Brain microvascular endothelial cell (primary cell): ENCODE measurements around the gene MSX2.
A peak's percentile ranks its signal among the peaks of the same experiment; 100 is the strongest.

Source experiments
- DNase-seq: peaks from one replicate; pipeline ENCODE4 v3.0.0-alpha.2; 2020
- H3K27ac ChIP-seq: fragments of 250-450 bp; sonication (Bioruptor Pico); 2 replicates; pipeline ENCODE4 v1.5.1; 2020; ENCODE audit warnings: mild to moderate bottlenecking, moderate library complexity
- H3K27me3 ChIP-seq: fragments of 250-450 bp; sonication (Bioruptor Pico); replicated peaks from 2 replicates; pipeline ENCODE4 v1.5.1; 2020; ENCODE audit warnings: mild to moderate bottlenecking
- H3K36me3 ChIP-seq: fragments of 250-450 bp; sonication (Bioruptor Pico); replicated peaks from 2 replicates; pipeline ENCODE4 v1.5.1; 2020; ENCODE audit warnings: mild to moderate bottlenecking
- H3K4me3 ChIP-seq: 2 replicates; pipeline ENCODE4 v1.5.1; 2011; ENCODE audit warnings: low read depth, mild to moderate bottlenecking, control low read depth, low read length, moderate library complexity
- in situ Hi-C: cut with HindIII; loops from 2 replicates; pipeline ENCODE4 v1.10.0; 2017; ENCODE audit warnings: low sequenced_read_pairs, low pct_ligation_motif_present
- TF ChIP-seq, protein P1 (sequence below): IDR thresholded peaks from 2 replicates; pipeline ENCODE4 v1.5.1; 2011; ENCODE audit warnings: low read depth, mild to moderate bottlenecking, moderate library complexity, low read length, control low read depth, inconsistent platforms; ENCODE audit errors: missing control alignments

MSX2 gene

DNA sequence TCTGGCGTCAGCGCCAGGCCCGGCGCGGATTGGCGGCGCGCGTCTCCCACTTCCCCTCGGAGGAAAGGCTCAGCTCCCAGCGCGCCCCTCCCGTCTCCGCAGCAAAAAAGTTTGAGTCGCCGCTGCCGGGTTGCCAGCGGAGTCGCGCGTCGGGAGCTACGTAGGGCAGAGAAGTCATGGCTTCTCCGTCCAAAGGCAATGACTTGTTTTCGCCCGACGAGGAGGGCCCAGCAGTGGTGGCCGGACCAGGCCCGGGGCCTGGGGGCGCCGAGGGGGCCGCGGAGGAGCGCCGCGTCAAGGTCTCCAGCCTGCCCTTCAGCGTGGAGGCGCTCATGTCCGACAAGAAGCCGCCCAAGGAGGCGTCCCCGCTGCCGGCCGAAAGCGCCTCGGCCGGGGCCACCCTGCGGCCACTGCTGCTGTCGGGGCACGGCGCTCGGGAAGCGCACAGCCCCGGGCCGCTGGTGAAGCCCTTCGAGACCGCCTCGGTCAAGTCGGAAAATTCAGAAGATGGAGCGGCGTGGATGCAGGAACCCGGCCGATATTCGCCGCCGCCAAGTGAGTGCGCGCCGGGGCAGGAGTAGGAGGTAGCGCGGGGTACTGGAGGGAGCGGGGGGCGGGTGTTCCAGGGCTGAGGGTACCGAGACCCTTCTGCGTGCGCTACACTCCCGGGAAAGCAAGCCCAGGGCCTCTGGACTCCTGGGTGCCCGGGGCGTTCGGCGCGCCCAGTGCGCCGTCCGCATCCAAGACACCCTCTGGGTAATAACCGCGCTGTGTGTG, at the start of gene MSX2:
Gene MSX2, plus strand, starts transcription at position 99 of the 777 bp plus-strand sequence. Its CDS starts 78 bp downstream, at position 177.
- TF ChIP-seq, protein P1, sequence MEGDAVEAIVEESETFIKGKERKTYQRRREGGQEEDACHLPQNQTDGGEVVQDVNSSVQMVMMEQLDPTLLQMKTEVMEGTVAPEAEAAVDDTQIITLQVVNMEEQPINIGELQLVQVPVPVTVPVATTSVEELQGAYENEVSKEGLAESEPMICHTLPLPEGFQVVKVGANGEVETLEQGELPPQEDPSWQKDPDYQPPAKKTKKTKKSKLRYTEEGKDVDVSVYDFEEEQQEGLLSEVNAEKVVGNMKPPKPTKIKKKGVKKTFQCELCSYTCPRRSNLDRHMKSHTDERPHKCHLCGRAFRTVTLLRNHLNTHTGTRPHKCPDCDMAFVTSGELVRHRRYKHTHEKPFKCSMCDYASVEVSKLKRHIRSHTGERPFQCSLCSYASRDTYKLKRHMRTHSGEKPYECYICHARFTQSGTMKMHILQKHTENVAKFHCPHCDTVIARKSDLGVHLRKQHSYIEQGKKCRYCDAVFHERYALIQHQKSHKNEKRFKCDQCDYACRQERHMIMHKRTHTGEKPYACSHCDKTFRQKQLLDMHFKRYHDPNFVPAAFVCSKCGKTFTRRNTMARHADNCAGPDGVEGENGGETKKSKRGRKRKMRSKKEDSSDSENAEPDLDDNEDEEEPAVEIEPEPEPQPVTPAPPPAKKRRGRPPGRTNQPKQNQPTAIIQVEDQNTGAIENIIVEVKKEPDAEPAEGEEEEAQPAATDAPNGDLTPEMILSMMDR: no peak
- Histone ChIP-seq H3K4me3 (peak within 1 kb of the TSS; percentile 52), H3K36me3 (no peaks in the 10 kb centered on the region)

DNA sequence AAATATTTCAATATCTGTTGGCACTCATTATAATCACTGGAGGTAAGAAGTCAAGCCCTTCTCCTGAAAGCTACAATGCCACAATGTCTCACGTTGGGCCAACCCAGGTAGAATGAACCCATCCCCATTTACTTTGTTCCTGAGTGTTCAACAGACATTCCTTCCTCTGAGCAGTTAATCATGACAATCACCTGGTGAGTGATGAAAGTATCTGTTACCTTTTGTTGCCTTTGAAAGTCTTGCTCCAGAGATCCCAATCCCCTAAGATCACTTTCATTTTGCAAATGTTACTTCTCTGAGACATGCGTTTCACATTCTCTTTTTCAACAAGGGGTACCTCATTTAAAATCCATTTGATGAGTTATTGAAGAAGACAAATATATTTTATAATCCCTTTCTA, 49.3 kb upstream of the MSX2 start:
- Histone ChIP-seq H3K36me3 (no peaks in the 10 kb centered on the region), H3K27me3 (no peaks in the 10 kb centered on the region), H3K27ac (no peak overlapping the region), H3K4me3 (no peak overlapping the region)
- no peak for DNase-seq
- TF ChIP-seq, protein P1: no peak
- in situ Hi-C loops: no loop called here

More for the DNA sequence above, at the start of gene MSX2:
- DNase-seq: peak; percentile 77
- no peak within 1 kb of the TSS for H3K27ac ChIP-seq
- H3K27me3 ChIP-seq: peaks cover 28% of the 10 kb centered on the region
- in situ Hi-C loops: no loop called here

DNA sequence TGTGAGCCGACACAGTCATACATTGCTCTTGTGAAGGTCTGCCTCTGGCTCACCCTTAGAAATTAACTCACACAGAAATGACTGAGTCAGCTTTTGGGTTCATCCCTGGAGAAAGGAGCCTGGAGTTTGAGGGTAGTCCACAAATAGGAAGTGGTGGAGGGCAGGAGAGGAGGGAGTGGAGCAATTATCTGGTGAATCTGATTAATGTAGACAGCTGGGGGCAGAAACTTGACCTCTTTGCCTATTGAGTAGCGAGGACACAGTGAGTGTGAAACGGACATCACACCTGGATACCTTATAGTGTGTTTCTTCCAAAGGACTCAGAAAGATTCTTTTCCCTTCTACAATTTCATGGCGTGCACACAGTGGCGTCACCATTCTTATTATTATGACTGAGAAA, 48.5 kb upstream of the MSX2 start:
- Histone ChIP-seq H3K36me3 (no peaks in the 10 kb centered on the region), H3K27ac (no peak overlapping the region), H3K4me3 (no peak overlapping the region), H3K27me3 (no peaks in the 10 kb centered on the region)
- in situ Hi-C loops: no loop called here
- TF ChIP-seq, protein P1: no peak
- DNase-seq: no peak

DNA sequence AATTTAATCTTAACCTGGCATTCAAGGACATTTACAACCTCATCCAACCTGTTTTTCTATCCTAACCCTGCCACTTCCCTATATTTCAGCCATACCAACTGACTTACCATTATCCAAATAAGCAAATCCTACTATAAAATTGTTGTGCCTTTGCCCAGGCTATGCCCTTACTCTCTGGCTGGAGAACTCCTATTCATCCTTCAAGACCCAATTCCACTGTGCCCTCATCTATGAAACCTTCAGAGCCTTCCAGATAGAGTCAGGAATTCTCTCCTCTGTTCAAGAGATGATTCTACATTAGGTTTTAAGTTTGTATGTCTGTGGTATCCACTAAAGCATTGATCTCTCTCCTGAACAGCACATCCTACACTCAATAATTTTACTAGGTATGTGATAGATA, 46.3 kb upstream of the MSX2 start:
- Histone ChIP-seq H3K36me3 (no peaks in the 10 kb centered on the region), H3K27ac (no peak overlapping the region), H3K27me3 (no peaks in the 10 kb centered on the region), H3K4me3 (no peak overlapping the region)
- in situ Hi-C loops: no loop called here
- TF ChIP-seq, protein P1: no peak
- no peak for DNase-seq

DNA sequence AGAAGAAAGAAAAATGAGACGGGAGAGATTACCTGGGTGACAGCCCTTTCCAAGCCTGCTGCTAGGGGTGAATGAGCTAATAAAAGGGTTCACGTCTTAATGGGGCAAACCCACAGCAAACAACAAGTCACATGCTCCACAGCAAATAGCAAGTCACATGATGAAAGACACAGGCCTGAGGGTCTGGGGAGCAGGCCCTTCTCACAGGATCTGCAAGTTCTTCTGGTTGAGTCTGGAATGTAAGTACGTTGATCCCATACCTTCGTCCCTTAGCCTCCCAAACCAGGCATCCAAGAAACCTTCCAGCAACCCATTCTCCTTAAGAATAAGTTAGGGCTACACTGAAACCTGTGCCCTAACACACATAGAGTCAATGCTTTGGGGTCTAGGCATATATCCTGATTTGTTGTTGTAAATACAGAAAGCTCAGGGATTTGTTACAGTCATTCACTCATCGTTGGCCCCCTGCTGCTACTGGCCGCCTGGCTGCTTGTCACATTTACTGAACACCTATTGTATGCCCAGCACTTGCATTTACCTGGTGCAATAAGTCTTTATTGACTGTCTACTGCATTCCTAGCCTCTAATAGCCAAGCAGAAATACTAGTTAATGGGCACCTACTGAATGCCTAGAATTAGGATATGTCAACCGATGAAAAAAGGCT, 43.3 kb upstream of the MSX2 start:
- DNase-seq: no peak
- no peak overlapping the region for H3K4me3 ChIP-seq
- no peaks in the 10 kb centered on the region for H3K36me3 ChIP-seq
- in situ Hi-C loops: no loop called here
- TF ChIP-seq, protein P1: no peak
- H3K27me3 ChIP-seq: no peaks in the 10 kb centered on the region
- H3K27ac ChIP-seq: no peak overlapping the region
